ENCODE data around the gene UBL4A.

DNA sequence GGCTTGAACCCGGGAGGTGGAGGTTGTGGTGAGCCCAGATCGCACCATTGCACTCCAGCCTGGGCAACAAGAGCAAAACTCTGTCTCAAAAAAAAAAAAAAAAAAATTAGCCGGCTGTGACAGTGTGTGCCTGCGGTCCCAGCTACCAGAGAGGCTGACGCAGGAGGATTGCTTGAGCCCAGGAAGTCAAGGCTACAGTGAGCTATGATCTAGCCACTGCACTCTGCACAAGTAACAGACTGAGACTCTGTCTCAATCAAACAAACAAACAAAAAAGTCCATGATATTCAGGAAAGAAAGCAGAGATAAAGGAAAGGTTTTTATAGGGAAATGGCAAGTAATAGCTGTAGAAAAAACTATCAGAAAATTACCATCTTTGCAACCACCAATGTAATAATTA lies 5.2 kb downstream of the UBL4A start:
- TF ChIP-seq, protein P1, sequence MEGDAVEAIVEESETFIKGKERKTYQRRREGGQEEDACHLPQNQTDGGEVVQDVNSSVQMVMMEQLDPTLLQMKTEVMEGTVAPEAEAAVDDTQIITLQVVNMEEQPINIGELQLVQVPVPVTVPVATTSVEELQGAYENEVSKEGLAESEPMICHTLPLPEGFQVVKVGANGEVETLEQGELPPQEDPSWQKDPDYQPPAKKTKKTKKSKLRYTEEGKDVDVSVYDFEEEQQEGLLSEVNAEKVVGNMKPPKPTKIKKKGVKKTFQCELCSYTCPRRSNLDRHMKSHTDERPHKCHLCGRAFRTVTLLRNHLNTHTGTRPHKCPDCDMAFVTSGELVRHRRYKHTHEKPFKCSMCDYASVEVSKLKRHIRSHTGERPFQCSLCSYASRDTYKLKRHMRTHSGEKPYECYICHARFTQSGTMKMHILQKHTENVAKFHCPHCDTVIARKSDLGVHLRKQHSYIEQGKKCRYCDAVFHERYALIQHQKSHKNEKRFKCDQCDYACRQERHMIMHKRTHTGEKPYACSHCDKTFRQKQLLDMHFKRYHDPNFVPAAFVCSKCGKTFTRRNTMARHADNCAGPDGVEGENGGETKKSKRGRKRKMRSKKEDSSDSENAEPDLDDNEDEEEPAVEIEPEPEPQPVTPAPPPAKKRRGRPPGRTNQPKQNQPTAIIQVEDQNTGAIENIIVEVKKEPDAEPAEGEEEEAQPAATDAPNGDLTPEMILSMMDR (IDR thresholded peaks at IDR 0.05): no peak
- no peak for TF ChIP-seq POLR2A (IDR thresholded peaks at IDR 0.05)

Measured in right lobe of liver (tissue), 4 donors.